OCI-LY7 (cell line): ENCODE results near the gene FIGNL2. TPM values are rescaled to one million over a fixed set of nuclear protein-coding genes. Genes with fewer than 3 reads are reported as not detected.

Experiments
- BruUV-seq: library from RNA; stranded (reverse); fragments of 400-500 nt; replicated peaks from 2 replicates; lab custom pipeline; 2021; lab: Mats Ljungman, UMichigan
- CTCF ChIA-PET: fragments of 300-600 bp; sonication (Branson Sonifier 250); formaldehyde crosslinking; loops from one replicate; lab custom pipeline; 2022; ENCODE audit warnings: antibody characterized with exemption; ENCODE audit not compliant: unreplicated experiment; lab: Charles Lee
- POLR2A ChIA-PET: fragments of 300-600 bp; sonication (Branson Sonifier 250); formaldehyde crosslinking; loops from one replicate; lab custom pipeline; 2022; ENCODE audit warnings: antibody characterized with exemption; lab: Charles Lee
- DNase-seq: peaks from one replicate; pipeline ENCODE4 v3.0.0-alpha.2; 2015; ENCODE audit warnings: low spot score
- H2AFZ ChIP-seq: fragments of 200-600 bp; sonication (generic), shearing (Covaris generic); 2 replicates; pipeline ENCODE4 v1.6.1; 2014; ENCODE audit warnings: mild to moderate bottlenecking, antibody characterized with exemption, low read length, moderate library complexity
- H3K27ac ChIP-seq: fragments of 200-600 bp; sonication (generic); 2 replicates; pipeline ENCODE4 v1.5.1; 2014; ENCODE audit warnings: mixed run types, low read depth, mild to moderate bottlenecking, moderate library complexity, low read length, inconsistent platforms; ENCODE audit not compliant: poor library complexity, severe bottlenecking
- H3K36me3 ChIP-seq: fragments of 200-600 bp; sonication (generic); 2 replicates; pipeline ENCODE4 v1.6.1; 2014; ENCODE audit warnings: mild to moderate bottlenecking, antibody characterized with exemption, low read length, moderate library complexity, mixed read lengths; ENCODE audit not compliant: insufficient read depth
- H3K4me1 ChIP-seq: fragments of 200-600 bp; sonication (generic); 2 replicates; pipeline ENCODE4 v1.5.1; 2014; ENCODE audit warnings: mild to moderate bottlenecking, low read length; ENCODE audit not compliant: insufficient read depth, poor library complexity, severe bottlenecking
- H3K4me2 ChIP-seq: fragments of 200-600 bp; sonication (generic); 2 replicates; pipeline ENCODE4 v1.6.1; 2014; ENCODE audit warnings: mild to moderate bottlenecking, low read length
- H3K4me3 ChIP-seq: fragments of 200-600 bp; sonication (generic); 2 replicates; pipeline ENCODE4 v1.5.1; 2014; ENCODE audit warnings: mild to moderate bottlenecking, low read depth, low read length; ENCODE audit not compliant: poor library complexity, severe bottlenecking
- H3K79me2 ChIP-seq: fragments of 200-600 bp; sonication (generic); 2 replicates; pipeline ENCODE4 v1.6.1; 2016; ENCODE audit warnings: low read depth, mild to moderate bottlenecking, low read length, moderate library complexity, mixed read lengths; ENCODE audit not compliant: insufficient read depth
- H3K9me2 ChIP-seq: fragments of 200-600 bp; sonication (generic); 2 replicates; pipeline ENCODE4 v1.6.1; 2016; ENCODE audit warnings: mild to moderate bottlenecking, low read length, mixed read lengths; ENCODE audit not compliant: insufficient read depth
- H3K9me3 ChIP-seq: fragments of 200-600 bp; sonication (generic); 2 replicates; pipeline ENCODE4 v1.6.1; 2014; ENCODE audit warnings: mild to moderate bottlenecking, mixed run types, low read length, mixed read lengths
- H4K20me1 ChIP-seq: fragments of 200-600 bp; sonication (generic); 2 replicates; pipeline ENCODE4 v1.6.1; 2014; ENCODE audit warnings: mild to moderate bottlenecking, antibody characterized with exemption, low read length, moderate library complexity, mixed read lengths; ENCODE audit not compliant: insufficient read depth
- EZH2phosphoT487 ChIP-seq: fragments of 200-600 bp; sonication (generic); IDR thresholded peaks from 2 replicates; pipeline ENCODE4 v1.6.1; 2018; ENCODE audit warnings: low read depth, borderline replicate concordance, mild to moderate bottlenecking, mixed run types, antibody characterized with exemption, low read length, moderate library complexity, mixed read lengths
- intact Hi-C: fragments of 100-400 bp; cut with micrococcal nuclease; formaldehyde crosslinking; loops from one replicate; pipeline ENCODE4 v1.10.0; 2022; ENCODE audit not compliant: unreplicated experiment
- total RNA-seq, 2 experiments: library from RNA; depleted of rRNA in 1 of 2; stranded (reverse); fragments of >200 nt in 1 of 2; shearing (Covaris generic) in 1 of 2; gene quantifications; 2 replicates each; pipeline ENCODE4 v1.2.3, GENCODE V29; 2014 to 2022
- TF ChIP-seq, protein P1 (sequence below): fragments of 200-600 bp; sonication (generic); conservative IDR thresholded peaks from 2 replicates; pipeline ENCODE4 v1.5.1; 2014; ENCODE audit warnings: mild to moderate bottlenecking, antibody characterized with exemption, low read length, moderate library complexity, mixed read lengths

The FIGNL2 gene
- total RNA-seq, 2 experiments from 2014 or later, result not detected

DNA sequence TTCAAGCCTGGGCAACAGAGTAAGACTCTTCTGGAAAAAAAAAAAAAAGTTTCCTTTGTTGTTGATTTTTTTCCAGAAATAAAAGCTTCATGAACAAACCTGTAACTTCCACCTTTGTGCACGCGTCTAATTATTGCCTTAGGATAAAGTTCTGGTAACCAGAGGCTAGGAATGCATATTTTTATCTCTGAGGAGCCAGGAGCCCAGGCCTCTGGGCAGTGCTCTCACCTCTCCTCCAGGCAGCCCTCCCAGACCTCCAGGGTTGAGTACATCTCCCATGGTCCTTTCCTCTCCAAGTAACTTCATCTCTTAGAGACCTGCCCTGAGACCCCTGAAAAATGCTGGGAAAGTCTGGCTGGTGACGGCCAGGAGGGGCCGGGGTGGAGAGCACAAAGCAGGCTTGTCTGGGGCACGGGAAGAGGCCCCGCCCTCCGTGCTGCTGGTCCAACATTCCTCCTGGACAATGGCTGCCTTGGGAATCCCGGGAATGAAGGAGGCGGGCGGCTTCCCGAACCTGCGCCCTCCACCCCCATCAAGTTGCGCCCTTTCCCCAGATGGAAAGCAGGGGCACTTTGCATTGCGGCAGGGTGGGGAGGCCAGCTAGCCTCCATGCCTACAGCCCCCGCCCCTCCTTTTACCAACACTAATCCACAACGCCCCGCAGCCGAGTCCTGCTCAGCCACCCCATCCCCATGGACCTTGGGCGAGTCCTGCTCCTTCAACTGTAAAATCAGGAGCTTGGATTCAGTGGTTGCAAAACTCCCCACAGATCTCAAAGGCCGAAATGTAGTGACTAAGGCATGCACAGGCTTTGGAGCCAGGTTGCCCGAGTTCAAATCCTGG is 7.3 kb upstream of the FIGNL2 start:
- Histone ChIP-seq H3K79me2 (no peaks in the 10 kb centered on the region), H3K9me3 (no peaks in the 10 kb centered on the region), H3K9me2 (no peaks in the 10 kb centered on the region), H3K4me1 (no peaks in the 10 kb centered on the region), H3K36me3 (no peaks in the 10 kb centered on the region), H3K27ac (no peak overlapping the region), H2AFZ (no peak overlapping the region), H3K4me3 (no peak overlapping the region), H3K4me2 (no peak overlapping the region), H4K20me1 (no peaks in the 10 kb centered on the region)
- intact Hi-C loops, result no loop called here
- ChIA-PET POLR2A (no interaction called here), CTCF (no interaction called here)
- no peak for DNase-seq
- no TSS peak for BruUV-seq
- TF ChIP-seq, protein P1, sequence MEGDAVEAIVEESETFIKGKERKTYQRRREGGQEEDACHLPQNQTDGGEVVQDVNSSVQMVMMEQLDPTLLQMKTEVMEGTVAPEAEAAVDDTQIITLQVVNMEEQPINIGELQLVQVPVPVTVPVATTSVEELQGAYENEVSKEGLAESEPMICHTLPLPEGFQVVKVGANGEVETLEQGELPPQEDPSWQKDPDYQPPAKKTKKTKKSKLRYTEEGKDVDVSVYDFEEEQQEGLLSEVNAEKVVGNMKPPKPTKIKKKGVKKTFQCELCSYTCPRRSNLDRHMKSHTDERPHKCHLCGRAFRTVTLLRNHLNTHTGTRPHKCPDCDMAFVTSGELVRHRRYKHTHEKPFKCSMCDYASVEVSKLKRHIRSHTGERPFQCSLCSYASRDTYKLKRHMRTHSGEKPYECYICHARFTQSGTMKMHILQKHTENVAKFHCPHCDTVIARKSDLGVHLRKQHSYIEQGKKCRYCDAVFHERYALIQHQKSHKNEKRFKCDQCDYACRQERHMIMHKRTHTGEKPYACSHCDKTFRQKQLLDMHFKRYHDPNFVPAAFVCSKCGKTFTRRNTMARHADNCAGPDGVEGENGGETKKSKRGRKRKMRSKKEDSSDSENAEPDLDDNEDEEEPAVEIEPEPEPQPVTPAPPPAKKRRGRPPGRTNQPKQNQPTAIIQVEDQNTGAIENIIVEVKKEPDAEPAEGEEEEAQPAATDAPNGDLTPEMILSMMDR, result no peak
- no peak for TF ChIP-seq EZH2phosphoT487

GRCh38 chr12:51852404-51853137 is 4.1 kb upstream of the FIGNL2 start:
- ChIA-PET CTCF (no interaction called here), POLR2A (no interaction called here)
- no peak overlapping the region for H2AFZ ChIP-seq
- H3K27ac ChIP-seq, result no peak overlapping the region
- H3K9me2 ChIP-seq, result no peaks in the 10 kb centered on the region
- no peak for TF ChIP-seq EZH2phosphoT487
- TF ChIP-seq, protein P1, result no peak
- no peak overlapping the region for H3K4me2 ChIP-seq
- DNase-seq, result no peak
- intact Hi-C loops, result no loop called here
- H3K4me3 ChIP-seq, result no peak overlapping the region
- H3K79me2 ChIP-seq, result no peaks in the 10 kb centered on the region
- no peaks in the 10 kb centered on the region for H4K20me1 ChIP-seq
- no peaks in the 10 kb centered on the region for H3K4me1 ChIP-seq
- H3K36me3 ChIP-seq, result no peaks in the 10 kb centered on the region
- BruUV-seq, result no TSS peak
- no peaks in the 10 kb centered on the region for H3K9me3 ChIP-seq
